ENCODE data around the gene ICAM2.

ICAM2 gene

GRCh38 chr17:64005734-64006167, 14.7 kb downstream of the ICAM2 start:
- DNase-seq (ENCODE audit: low read depth), result no peak
- no peak for TF ChIP-seq CTCF (conservative IDR thresholded peaks at IDR 0.05; ENCODE audit: low read length)
- H3K4me3 ChIP-seq (ENCODE audit: low read length), result no peak overlapping the region

GRCh38 chr17:64004903-64005733, 15.3 kb downstream of the ICAM2 start:
- H3K4me3 ChIP-seq (ENCODE audit: low read length), result no peak overlapping the region
- DNase-seq (ENCODE audit: low read depth), result no peak
- TF ChIP-seq CTCF (conservative IDR thresholded peaks at IDR 0.05; ENCODE audit: low read length), result no peak

GRCh38 chr17:64004218-64004770, 16.1 kb downstream of the ICAM2 start:
- no peak for DNase-seq (ENCODE audit: low read depth)
- TF ChIP-seq CTCF (conservative IDR thresholded peaks at IDR 0.05; ENCODE audit: low read length), result no peak
- H3K4me3 ChIP-seq (ENCODE audit: low read length), result no peak overlapping the region

GRCh38 chr17:64003526-64004121, 16.8 kb downstream of the ICAM2 start:
- TF ChIP-seq CTCF (conservative IDR thresholded peaks at IDR 0.05; ENCODE audit: low read length), result no peak
- H3K4me3 ChIP-seq (ENCODE audit: low read length), result no peak overlapping the region
- DNase-seq (ENCODE audit: low read depth), result no peak

GRCh38 chr17:64002658-64003525, 17.5 kb downstream of the ICAM2 start:
- no peak overlapping the region for H3K4me3 ChIP-seq (ENCODE audit: low read length)
- TF ChIP-seq CTCF (conservative IDR thresholded peaks at IDR 0.05; ENCODE audit: low read length), result no peak
- no peak for DNase-seq (ENCODE audit: low read depth)

GRCh38 chr17:64001763-64002529, 18.5 kb downstream of the ICAM2 start:
- DNase-seq (ENCODE audit: low read depth), result peak; percentile 29
- TF ChIP-seq CTCF (conservative IDR thresholded peaks at IDR 0.05; ENCODE audit: low read length), result no peak

More at GRCh38 chr17:64001763-64002529, 18.5 kb downstream of the ICAM2 start:
- H3K4me3 ChIP-seq (ENCODE audit: low read length), result no peak overlapping the region
